ENCODE results near the gene SHROOM2. TPM values are rescaled to one million over a fixed set of nuclear protein-coding genes. Genes with fewer than 3 reads are reported as not detected.

The SHROOM2 gene
- total RNA-seq, 1 experiment from 2014 or later = 14.2 TPM

- Mint-ChIP-seq H3K27me3 (ENCODE audit: insufficient read depth, unreplicated experiment) (no peaks in the 10 kb centered on the region), H3K36me3 (ENCODE audit: insufficient read depth, unreplicated experiment) (no peaks in the 10 kb centered on the region), H3K4me1 (ENCODE audit: low read depth, unreplicated experiment) (no peaks in the 10 kb centered on the region), H3K9me3 (ENCODE audit: unreplicated experiment) (no peaks in the 10 kb centered on the region), H3K27ac (ENCODE audit: unreplicated experiment) (no peak within 1 kb of the TSS), H3K4me3 (ENCODE audit: unreplicated experiment) (no peak within 1 kb of the TSS)
- ChIA-PET POLR2A (no interaction called here), CTCF (no interaction called here)
- H3K4me3 ChIP-seq (ENCODE audit: low read depth, low read length) = no peak within 1 kb of the TSS
- intact Hi-C loops (cut with micrococcal nuclease; ENCODE audit: unreplicated experiment) = no loop called here
- no peaks in the 10 kb centered on the region for H3K27me3 ChIP-seq (replicated peaks; ENCODE audit: control insufficient read depth, insufficient read depth, low read length)
- DNase-seq = no peak
- H3K4me1 ChIP-seq = no peaks in the 10 kb centered on the region
- no peaks in the 10 kb centered on the region for H3K36me3 ChIP-seq (ENCODE audit: control insufficient read depth, insufficient read depth, low read length)
- no TSS peak for BruUV-seq (replicated peaks)
- no peaks in the 10 kb centered on the region for H3K9me3 ChIP-seq
- no peak for TF ChIP-seq CTCF (IDR thresholded peaks at IDR 0.05; ENCODE audit: insufficient read depth in 1 of 2, low read depth in 1 of 2, low read length in 1 of 2, severe bottlenecking in 1 of 2, unreplicated experiment in 1 of 2)
Measured at GRCh38 chrX:9966775-9967408, 180.7 kb downstream of the SHROOM2 start, which contains the start of gene CLDN34. Gene CLDN34, plus strand, starts transcription at chrX:9967358. Its CDS starts 0 bp downstream, at chrX:9967358.

DNA sequence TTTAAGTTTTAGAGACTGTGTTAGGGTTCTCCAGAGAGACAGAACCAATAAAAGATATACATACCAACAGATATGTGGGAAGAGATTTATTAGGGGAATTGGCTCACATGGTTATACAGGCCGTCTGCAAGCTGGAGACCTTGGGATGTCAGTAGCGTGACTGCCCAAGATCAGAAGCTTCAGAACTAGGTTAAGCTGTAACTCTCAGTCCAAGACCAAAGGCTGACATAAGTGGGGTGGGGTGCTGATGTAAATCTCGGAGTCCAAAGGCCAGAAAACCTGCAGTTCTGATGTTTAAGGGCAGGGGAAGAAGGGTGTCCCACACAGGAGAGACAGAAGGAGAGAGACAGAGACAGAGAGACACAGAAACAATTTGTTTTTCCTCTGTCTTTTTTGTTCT, 191.4 kb downstream of the SHROOM2 start:
- DNase-seq = no peak
- H3K27ac Mint-ChIP-seq (ENCODE audit: unreplicated experiment) = no peak overlapping the region
- POLR2A ChIA-PET = no interaction called here
- no peaks in the 10 kb centered on the region for H3K9me3 ChIP-seq
- TF ChIP-seq CTCF (IDR thresholded peaks at IDR 0.05; ENCODE audit: insufficient read depth in 1 of 2, low read depth in 1 of 2, low read length in 1 of 2, severe bottlenecking in 1 of 2, unreplicated experiment in 1 of 2) = no peak
- no peak overlapping the region for H3K4me3 ChIP-seq (ENCODE audit: low read depth, low read length)
- H3K36me3 Mint-ChIP-seq (ENCODE audit: insufficient read depth, unreplicated experiment) = no peaks in the 10 kb centered on the region
- BruUV-seq (replicated peaks) = no TSS peak
- H3K4me3 Mint-ChIP-seq (ENCODE audit: unreplicated experiment) = no peak overlapping the region
- intact Hi-C loops (cut with micrococcal nuclease; ENCODE audit: unreplicated experiment) = no loop called here
- no peaks in the 10 kb centered on the region for H3K4me1 Mint-ChIP-seq (ENCODE audit: low read depth, unreplicated experiment)
- H3K4me1 ChIP-seq = no peaks in the 10 kb centered on the region
- H3K36me3 ChIP-seq (ENCODE audit: control insufficient read depth, insufficient read depth, low read length) = no peaks in the 10 kb centered on the region
- CTCF ChIA-PET = no interaction called here
- H3K27me3 ChIP-seq (replicated peaks; ENCODE audit: control insufficient read depth, insufficient read depth, low read length) = no peaks in the 10 kb centered on the region
- no peaks in the 10 kb centered on the region for H3K9me3 Mint-ChIP-seq (ENCODE audit: unreplicated experiment)
- no peaks in the 10 kb centered on the region for H3K27me3 Mint-ChIP-seq (ENCODE audit: insufficient read depth, unreplicated experiment)

DNA sequence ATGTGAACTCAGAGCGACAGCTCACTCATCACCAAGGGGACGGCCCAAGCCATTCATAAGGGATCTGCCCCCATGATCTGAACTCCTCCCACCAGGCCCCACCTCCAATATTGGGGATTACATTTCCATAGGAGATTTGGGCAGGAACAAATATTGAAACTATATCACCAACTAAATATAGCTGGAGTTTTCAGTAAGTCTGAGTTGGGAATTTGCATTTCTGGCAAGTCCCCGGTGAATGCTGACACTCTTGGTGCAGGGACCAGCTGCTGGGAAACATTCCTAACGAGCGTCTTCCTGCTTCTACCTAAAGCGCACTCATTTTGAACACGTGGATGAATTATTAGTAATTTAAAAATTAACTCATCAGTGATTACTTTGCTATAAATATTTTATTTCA, 194.2 kb downstream of the SHROOM2 start:
- no peak overlapping the region for H3K4me3 ChIP-seq (ENCODE audit: low read depth, low read length)
- CTCF ChIA-PET = no interaction called here
- Mint-ChIP-seq H3K9me3 (ENCODE audit: unreplicated experiment) (no peaks in the 10 kb centered on the region), H3K36me3 (ENCODE audit: insufficient read depth, unreplicated experiment) (no peaks in the 10 kb centered on the region), H3K4me1 (ENCODE audit: low read depth, unreplicated experiment) (no peaks in the 10 kb centered on the region), H3K27ac (ENCODE audit: unreplicated experiment) (no peak overlapping the region), H3K4me3 (ENCODE audit: unreplicated experiment) (no peak overlapping the region), H3K27me3 (ENCODE audit: insufficient read depth, unreplicated experiment) (no peaks in the 10 kb centered on the region)
- no TSS peak for BruUV-seq (replicated peaks)
- H3K36me3 ChIP-seq (ENCODE audit: control insufficient read depth, insufficient read depth, low read length) = no peaks in the 10 kb centered on the region
- intact Hi-C loops (cut with micrococcal nuclease; ENCODE audit: unreplicated experiment) = no loop called here
- no peak for DNase-seq
- POLR2A ChIA-PET = no interaction called here
- no peaks in the 10 kb centered on the region for H3K9me3 ChIP-seq
- no peak for TF ChIP-seq CTCF (IDR thresholded peaks at IDR 0.05; ENCODE audit: insufficient read depth in 1 of 2, low read depth in 1 of 2, low read length in 1 of 2, severe bottlenecking in 1 of 2, unreplicated experiment in 1 of 2)
- no peaks in the 10 kb centered on the region for H3K27me3 ChIP-seq (replicated peaks; ENCODE audit: control insufficient read depth, insufficient read depth, low read length)
- H3K4me1 ChIP-seq = no peaks in the 10 kb centered on the region
